ENCODE measurements around the gene OR6B1.

OR6B1 gene

GRCh38 chr7:144019457-144019856 is 19.3 kb downstream of the OR6B1 start:
- H3K4me1 ChIP-seq (ENCODE audit: low read depth, poor library complexity, severe bottlenecking), result no peaks in the 10 kb centered on the region

GRCh38 chr7:144020340-144020739 is 20.2 kb downstream of the OR6B1 start:
- H3K27ac ChIP-seq, result no peak overlapping the region
- no peaks in the 10 kb centered on the region for H3K36me3 ChIP-seq (ENCODE audit: insufficient read depth)
- no peak overlapping the region for H3K9ac ChIP-seq
- H3K4me1 ChIP-seq (ENCODE audit: low read depth, poor library complexity, severe bottlenecking), result no peaks in the 10 kb centered on the region
- TF ChIP-seq CTCF (conservative IDR thresholded peaks at IDR 0.05; ENCODE audit: low read depth, low read length), result no peak
- no peak overlapping the region for H2AFZ ChIP-seq (ENCODE audit: low read depth)
- H3K4me3 ChIP-seq (IDR thresholded peaks at IDR 0.05; ENCODE audit: insufficient read depth, low read depth, low read length), result no peak overlapping the region
- H3K4me2 ChIP-seq, result no peak overlapping the region
- H3K27me3 ChIP-seq (ENCODE audit: insufficient read depth, low read depth), result no peaks in the 10 kb centered on the region
- H3K79me2 ChIP-seq (ENCODE audit: insufficient read depth, low read depth), result no peaks in the 10 kb centered on the region
- no peaks in the 10 kb centered on the region for H4K20me1 ChIP-seq (ENCODE audit: insufficient read depth)

More at GRCh38 chr7:144019457-144019856, 19.3 kb downstream of the OR6B1 start:
- Histone ChIP-seq H3K27me3 (ENCODE audit: insufficient read depth, low read depth) (no peaks in the 10 kb centered on the region), H2AFZ (ENCODE audit: low read depth) (no peak overlapping the region), H3K79me2 (ENCODE audit: insufficient read depth, low read depth) (no peaks in the 10 kb centered on the region), H3K4me3 (IDR thresholded peaks at IDR 0.05; ENCODE audit: insufficient read depth, low read depth, low read length) (no peak overlapping the region), H3K4me2 (no peak overlapping the region), H3K36me3 (ENCODE audit: insufficient read depth) (no peaks in the 10 kb centered on the region), H3K9ac (no peak overlapping the region), H3K27ac (no peak overlapping the region), H4K20me1 (ENCODE audit: insufficient read depth) (no peaks in the 10 kb centered on the region)
- no peak for TF ChIP-seq CTCF (conservative IDR thresholded peaks at IDR 0.05; ENCODE audit: low read depth, low read length)

- H3K27me3 ChIP-seq (ENCODE audit: insufficient read depth, low read depth), result no peaks in the 10 kb centered on the region
- no peaks in the 10 kb centered on the region for H3K4me1 ChIP-seq (ENCODE audit: low read depth, poor library complexity, severe bottlenecking)
- no peaks in the 10 kb centered on the region for H3K79me2 ChIP-seq (ENCODE audit: insufficient read depth, low read depth)
- H3K36me3 ChIP-seq (ENCODE audit: insufficient read depth), result no peaks in the 10 kb centered on the region
- H2AFZ ChIP-seq (ENCODE audit: low read depth), result no peak overlapping the region
- no peaks in the 10 kb centered on the region for H4K20me1 ChIP-seq (ENCODE audit: insufficient read depth)
- no peak overlapping the region for H3K4me2 ChIP-seq
- no peak for TF ChIP-seq CTCF (conservative IDR thresholded peaks at IDR 0.05; ENCODE audit: low read depth, low read length)
- no peak overlapping the region for H3K27ac ChIP-seq
- H3K9ac ChIP-seq, result no peak overlapping the region
- H3K4me3 ChIP-seq (IDR thresholded peaks at IDR 0.05; ENCODE audit: insufficient read depth, low read depth, low read length), result no peak overlapping the region
Observed at GRCh38 chr7:144022169-144022568, 22.0 kb downstream of the OR6B1 start.

- H3K27ac ChIP-seq, result no peak overlapping the region
- no peaks in the 10 kb centered on the region for H4K20me1 ChIP-seq (ENCODE audit: insufficient read depth)
- no peak overlapping the region for H3K4me2 ChIP-seq
- no peaks in the 10 kb centered on the region for H3K27me3 ChIP-seq (ENCODE audit: insufficient read depth, low read depth)
- H3K36me3 ChIP-seq (ENCODE audit: insufficient read depth), result no peaks in the 10 kb centered on the region
- no peak for TF ChIP-seq CTCF (conservative IDR thresholded peaks at IDR 0.05; ENCODE audit: low read depth, low read length)
- no peaks in the 10 kb centered on the region for H3K4me1 ChIP-seq (ENCODE audit: low read depth, poor library complexity, severe bottlenecking)
- no peak overlapping the region for H3K4me3 ChIP-seq (IDR thresholded peaks at IDR 0.05; ENCODE audit: insufficient read depth, low read depth, low read length)
- no peaks in the 10 kb centered on the region for H3K79me2 ChIP-seq (ENCODE audit: insufficient read depth, low read depth)
- no peak overlapping the region for H2AFZ ChIP-seq (ENCODE audit: low read depth)
- no peak overlapping the region for H3K9ac ChIP-seq
Observed at GRCh38 chr7:144023171-144023827, 23.2 kb downstream of the OR6B1 start.

All from KMS-11 (cell line).